Measurements from ENCODE around the gene OR2AE1.
"Not testable (repeated sequence)": the region's sequence is repeated elsewhere in the genome, so short reads cannot be mapped to it uniquely, and the experiment has no call there.

Gene OR2AE1, protein sequence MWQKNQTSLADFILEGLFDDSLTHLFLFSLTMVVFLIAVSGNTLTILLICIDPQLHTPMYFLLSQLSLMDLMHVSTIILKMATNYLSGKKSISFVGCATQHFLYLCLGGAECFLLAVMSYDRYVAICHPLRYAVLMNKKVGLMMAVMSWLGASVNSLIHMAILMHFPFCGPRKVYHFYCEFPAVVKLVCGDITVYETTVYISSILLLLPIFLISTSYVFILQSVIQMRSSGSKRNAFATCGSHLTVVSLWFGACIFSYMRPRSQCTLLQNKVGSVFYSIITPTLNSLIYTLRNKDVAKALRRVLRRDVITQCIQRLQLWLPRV

DNA sequence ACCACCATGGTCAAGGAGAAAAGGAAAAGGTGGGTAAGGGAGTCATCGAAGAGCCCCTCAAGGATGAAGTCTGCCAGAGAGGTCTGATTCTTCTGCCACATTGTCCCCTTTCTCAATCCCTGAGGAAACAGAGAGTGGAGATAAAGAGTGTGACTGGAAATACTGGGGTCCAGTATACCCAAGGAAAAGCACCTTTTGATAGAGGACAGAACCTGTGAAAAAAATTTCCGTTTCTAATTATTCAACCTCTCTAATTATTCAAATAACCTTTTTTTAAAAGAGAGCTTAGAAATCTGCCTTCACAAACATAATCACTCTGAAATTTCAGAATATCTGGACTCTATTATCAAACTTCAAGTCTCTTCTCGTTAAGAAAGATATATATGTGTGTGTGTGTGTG, at the start of gene OR2AE1:
Gene OR2AE1, minus strand, starts transcription at position 101 of the 400 bp plus-strand sequence. Its CDS starts 0 bp downstream, at position 101.
- DNase-seq: no peak

- no peak for DNase-seq
These were observed 49.5 kb upstream of the OR2AE1 start for GRCh38 chr7:99926321-99926720.

GRCh38 chr7:99923200-99923599, 46.4 kb upstream of the OR2AE1 start:
- no peak for DNase-seq

GRCh38 chr7:99920149-99920548, 43.3 kb upstream of the OR2AE1 start:
- no peak for DNase-seq

GRCh38 chr7:99919814-99920112, 42.9 kb upstream of the OR2AE1 start:
- DNase-seq: no peak

DNA sequence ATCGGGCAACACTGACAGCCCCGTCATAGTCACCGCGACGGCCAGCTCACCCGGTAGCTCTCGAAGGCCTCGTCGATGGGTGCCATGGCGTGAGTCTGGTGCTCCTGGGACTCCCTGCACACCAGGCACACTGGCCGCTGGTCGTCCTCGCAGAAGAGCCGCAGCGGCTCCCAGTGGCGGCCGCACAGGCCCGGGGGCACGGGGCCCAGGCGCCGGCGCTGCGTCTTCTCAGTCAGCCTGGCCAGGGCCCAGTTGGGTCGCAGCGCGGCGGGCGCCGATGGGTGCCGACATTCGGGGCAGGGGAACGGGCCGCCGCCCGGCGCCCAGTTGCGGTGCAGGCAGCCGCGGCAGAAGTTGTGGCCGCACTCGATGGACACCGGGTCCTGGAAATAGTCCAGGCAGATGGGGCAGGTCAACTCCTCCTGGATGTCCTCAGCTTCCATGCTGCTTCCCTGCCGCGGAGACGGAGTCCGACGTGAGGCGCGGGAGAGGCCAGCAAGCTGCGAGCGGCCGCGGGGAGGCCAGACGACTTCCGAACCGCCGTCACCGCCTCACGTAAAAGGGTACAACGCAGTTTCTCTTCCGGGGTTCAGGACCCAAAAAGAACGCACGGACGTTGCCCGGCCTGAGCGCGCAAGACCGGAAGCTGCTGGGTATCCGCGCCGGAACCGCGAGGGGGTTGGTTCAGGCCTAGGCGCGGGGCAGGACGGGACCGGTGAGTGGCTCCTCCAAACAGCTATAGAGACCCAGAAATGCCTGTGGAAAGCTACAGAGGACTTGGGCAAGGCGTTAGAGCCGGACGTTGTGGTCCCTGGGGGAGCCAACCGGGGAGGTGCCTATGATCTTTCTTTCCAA, 42.4 kb upstream of the OR2AE1 start, which contains the start of gene TRIM4:
Gene TRIM4, minus strand, starts transcription at position 572 of the 855 bp plus-strand sequence. Its CDS starts 129 bp downstream, at position 443.
- peak; percentile 83 for DNase-seq

DNA sequence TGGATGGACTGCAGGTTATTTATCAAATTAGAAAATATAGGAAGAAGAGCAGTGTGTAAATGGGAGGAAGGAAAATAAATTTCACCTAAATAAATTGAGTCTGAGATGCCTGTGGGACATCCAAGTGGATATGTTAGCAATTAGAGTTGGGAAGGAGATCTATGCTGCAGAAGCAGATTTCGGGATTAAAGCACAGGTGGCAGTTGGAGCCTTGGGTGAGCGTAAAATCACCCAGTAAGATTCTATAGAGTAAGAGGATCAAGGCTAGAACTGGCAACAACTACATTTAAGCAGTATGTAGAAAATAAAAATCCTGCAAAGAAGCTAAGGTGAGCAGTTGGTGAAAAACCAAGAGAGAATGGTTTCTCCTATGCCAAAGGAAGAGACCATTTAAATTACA, 34.1 kb upstream of the OR2AE1 start:
- DNase-seq: peak; percentile 52

GRCh38 chr7:99901581-99901980, 24.7 kb upstream of the OR2AE1 start:
- DNase-seq: no peak

- no peak for DNase-seq
These were observed 23.1 kb upstream of the OR2AE1 start for GRCh38 chr7:99899830-99900519.

- DNase-seq: no peak
These were observed 22.0 kb upstream of the OR2AE1 start for GRCh38 chr7:99898836-99899235.

- DNase-seq: no peak
These were observed 21.2 kb upstream of the OR2AE1 start for GRCh38 chr7:99898023-99898357.

DNA sequence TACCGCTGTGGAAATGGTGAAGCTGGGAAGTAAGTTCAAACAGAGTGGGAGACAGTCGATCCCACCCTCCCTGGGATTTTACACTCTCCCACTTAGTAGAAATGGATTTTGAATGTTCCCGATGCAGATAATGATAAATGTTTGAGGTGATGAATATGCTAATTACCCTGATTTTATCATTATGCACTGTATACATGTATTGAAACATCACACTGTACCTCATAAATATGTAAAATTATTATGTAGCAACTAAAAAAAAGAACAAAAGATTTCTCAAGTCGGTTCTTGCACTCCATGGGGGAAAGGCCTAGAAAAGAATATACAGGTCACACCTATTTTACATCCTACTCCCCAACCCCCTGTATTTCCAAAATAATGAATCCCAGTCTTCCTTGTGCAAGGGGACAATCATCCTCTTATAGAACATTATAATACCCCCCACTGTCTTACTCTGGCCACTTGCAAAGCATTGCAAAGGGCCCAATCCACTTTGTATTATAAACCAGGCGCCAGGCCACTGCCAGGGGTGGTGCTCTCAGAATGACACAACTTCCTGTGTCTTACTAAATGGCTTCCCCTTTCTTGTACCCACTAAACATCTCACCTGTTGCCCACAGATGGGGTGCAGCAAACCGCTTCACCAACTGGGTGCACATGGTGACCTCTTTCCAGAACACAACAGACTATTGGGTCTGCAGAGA, 20.6 kb upstream of the OR2AE1 start:
- no peak for DNase-seq

- no peak for DNase-seq
These were observed 17.9 kb upstream of the OR2AE1 start for GRCh38 chr7:99894738-99895137.

DNA sequence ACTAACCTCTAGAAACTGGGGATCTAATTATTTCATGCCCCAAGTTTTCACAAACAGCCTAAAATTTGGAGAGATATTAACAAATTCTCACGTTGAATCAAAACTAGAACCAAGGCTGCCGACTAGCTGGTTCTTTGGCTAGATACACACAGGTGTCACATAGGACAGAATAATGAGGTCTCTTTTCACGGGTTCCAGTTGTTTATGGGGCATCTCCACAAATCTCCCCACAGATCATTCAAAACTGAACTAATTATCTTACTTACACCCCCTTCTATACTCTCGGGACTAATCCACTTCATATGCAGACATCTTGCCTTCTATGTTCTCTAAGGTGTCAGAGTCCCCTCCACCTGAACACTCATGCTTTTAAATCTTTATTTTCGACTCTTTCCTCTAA, 16.4 kb upstream of the OR2AE1 start:
- no peak for DNase-seq

DNA sequence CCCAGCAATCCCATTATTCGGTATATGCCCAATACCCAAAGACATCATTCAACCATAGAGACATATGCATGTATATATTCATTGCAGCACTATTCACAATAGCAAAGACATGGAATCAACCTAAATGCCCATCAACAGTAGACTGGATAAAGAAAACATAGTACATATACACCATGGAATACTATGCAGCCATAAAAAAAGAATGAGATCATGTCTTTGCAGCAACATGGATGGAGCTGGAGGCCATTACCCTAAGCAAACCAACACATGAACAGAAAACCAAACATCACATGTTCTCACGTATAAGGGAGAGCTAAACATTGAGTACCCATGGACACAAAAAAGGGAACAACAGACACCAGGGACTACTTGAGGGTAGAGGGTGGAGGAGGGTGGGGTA, 13.5 kb upstream of the OR2AE1 start:
- DNase-seq: not testable (repeated sequence)

- not testable (repeated sequence) for DNase-seq
These were observed 11.5 kb upstream of the OR2AE1 start for GRCh38 chr7:99888366-99888765.

GRCh38 chr7:99881370-99881769, 4.5 kb upstream of the OR2AE1 start:
- DNase-seq: no peak

DNA sequence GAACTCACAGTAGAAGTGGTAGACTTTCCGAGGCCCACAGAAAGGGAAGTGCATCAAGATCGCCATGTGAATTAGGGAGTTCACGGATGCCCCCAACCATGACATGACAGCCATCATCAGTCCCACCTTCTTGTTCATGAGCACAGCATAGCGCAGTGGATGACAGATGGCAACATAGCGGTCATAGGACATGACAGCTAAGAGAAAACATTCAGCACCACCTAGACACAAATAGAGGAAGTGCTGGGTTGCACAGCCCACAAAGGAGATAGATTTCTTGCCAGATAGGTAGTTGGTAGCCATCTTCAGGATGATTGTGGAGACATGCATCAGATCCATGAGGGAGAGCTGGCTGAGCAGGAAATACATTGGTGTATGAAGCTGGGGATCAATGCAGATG, 342 bp downstream of the OR2AE1 start:
- no peak for DNase-seq

- DNase-seq: no peak
These were observed 8.6 kb downstream of the OR2AE1 start for GRCh38 chr7:99868246-99868645.

GRCh38 chr7:99867477-99867876, 9.4 kb downstream of the OR2AE1 start:
- not testable (repeated sequence) for DNase-seq

GRCh38 chr7:99863847-99864440, 12.9 kb downstream of the OR2AE1 start:
- no peak for DNase-seq

DNA sequence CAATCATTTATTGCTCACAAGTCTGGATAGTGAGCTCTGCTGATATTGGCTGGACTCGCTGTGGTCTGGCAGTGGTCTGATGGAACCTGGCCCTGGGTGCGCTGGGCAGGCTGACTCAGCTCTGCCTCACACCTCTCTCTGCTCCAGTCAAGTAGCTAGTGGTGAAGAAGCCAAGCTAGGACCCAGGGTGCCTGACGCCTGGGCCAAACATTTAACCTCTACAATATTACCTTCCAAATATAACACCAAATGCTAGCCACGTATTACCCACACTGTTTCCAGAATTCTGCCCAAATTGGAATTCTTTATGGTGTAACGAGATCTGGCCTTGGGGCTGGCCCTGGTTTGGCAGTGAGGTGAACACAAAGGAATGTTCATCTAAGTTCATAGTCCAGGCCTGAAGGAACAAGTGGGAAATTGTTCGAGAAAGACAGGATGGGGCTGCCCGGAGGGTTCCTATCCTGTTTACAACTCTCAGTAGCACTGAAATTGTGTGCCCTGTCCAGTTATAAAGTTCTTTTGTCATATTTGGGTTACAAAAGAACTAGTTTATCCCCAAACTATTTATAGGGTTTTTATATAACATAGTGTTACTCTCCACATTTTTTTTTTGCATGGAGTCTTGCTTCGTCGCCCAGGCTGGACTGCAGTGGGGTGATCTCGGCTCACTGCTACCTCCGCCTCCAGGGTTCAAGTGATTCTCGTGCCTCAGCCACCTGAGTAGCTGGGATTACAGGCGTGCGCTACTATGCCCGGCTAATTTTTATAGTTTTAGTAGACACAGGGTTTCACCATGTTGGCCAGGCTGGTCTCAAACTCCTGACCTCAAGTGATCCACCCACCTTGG, 16.3 kb downstream of the OR2AE1 start:
- no peak for DNase-seq
